GM18526 (cell line): ENCODE results near the gene NKAIN4.

ENCODE experiments used
- POLR2A ChIP-seq: IDR thresholded peaks from 3 replicates; pipeline ENCODE4 v1.6.1; 2011; ENCODE audit not compliant: insufficient read length; ENCODE audit errors: extremely low read depth

Gene NKAIN4

GRCh38 chr20:63194007-63194796 is 60.1 kb downstream of the NKAIN4 start:
- TF ChIP-seq POLR2A, result no peak

DNA sequence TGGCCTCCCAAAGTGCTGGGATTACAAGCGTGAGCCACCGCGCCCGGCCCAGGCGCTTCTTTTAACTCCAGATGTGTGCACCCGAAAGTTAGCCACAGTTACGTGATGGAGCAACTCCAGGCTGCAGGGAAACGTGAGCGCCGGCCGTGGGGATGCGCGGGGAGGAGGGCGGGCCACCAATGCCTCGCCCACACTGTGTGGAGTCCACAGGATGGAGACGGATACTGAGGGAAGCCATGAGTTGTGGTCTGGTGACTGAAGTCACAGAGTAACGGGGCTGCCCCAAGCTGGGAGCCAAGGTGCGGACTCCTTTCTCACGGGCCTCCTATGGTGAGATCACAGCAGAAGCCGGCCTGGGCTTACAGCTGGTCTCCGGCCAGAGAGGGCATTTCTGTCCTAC is 61.5 kb downstream of the NKAIN4 start:
- TF ChIP-seq POLR2A, result no peak

- no peak for TF ChIP-seq POLR2A
Measured at GRCh38 chr20:63191400-63191799, 62.9 kb downstream of the NKAIN4 start.

DNA sequence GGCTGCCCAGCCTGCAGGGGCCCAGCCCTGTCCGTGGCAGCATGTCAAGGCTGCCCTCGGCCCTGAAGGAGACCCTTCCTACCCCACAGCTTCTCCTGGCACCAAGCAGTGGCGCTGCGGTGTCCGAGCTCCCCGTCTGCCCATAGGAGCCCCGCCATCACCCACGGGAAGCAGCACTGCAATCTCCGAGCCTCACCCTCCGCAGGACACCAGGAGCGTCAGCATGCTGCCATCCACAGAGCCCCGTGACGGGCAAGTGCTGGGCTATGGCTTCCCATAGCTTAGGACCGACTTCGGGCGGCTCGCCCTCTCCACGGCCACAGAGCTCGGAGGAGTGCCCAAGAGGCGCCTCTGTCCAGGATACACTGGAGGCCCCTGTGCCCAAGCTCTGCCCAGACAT is 63.4 kb downstream of the NKAIN4 start:
- no peak for TF ChIP-seq POLR2A
